Calu3 (cell line): Measurements from ENCODE around the gene SLC6A6. TPM values are rescaled to one million over a fixed set of nuclear protein-coding genes. Genes with fewer than 3 reads are reported as not detected.

ENCODE experiments used
- BruUV-seq: library from RNA; stranded (reverse); fragments of 400-500 nt; replicated peaks from 2 replicates; lab custom pipeline; 2021; lab: Mats Ljungman, UMichigan
- CTCF ChIA-PET: fragments of 300-600 bp; sonication (Branson Sonifier 250); formaldehyde crosslinking; loops from one replicate; lab custom pipeline; 2022; ENCODE audit warnings: antibody characterized with exemption; lab: Charles Lee
- DNase-seq: peaks from one replicate; pipeline ENCODE4 v3.0.0; 2022
- H3K27ac Mint-ChIP-seq: one replicate; pipeline ENCODE4 v1.8.0; 2022; ENCODE audit warnings: mixed read lengths; ENCODE audit not compliant: unreplicated experiment
- H3K27me3 Mint-ChIP-seq: one replicate; pipeline ENCODE4 v1.8.0; 2022; ENCODE audit warnings: mixed read lengths; ENCODE audit not compliant: unreplicated experiment
- H3K36me3 Mint-ChIP-seq: one replicate; pipeline ENCODE4 v1.8.0; 2022; ENCODE audit warnings: mild to moderate bottlenecking, moderate library complexity, mixed read lengths; ENCODE audit not compliant: insufficient read depth, unreplicated experiment
- H3K4me1 Mint-ChIP-seq: one replicate; pipeline ENCODE4 v1.8.0; 2022; ENCODE audit warnings: mild to moderate bottlenecking, low read depth, mixed read lengths; ENCODE audit not compliant: unreplicated experiment
- H3K4me3 Mint-ChIP-seq: one replicate; pipeline ENCODE4 v1.8.0; 2022; ENCODE audit warnings: mild to moderate bottlenecking, low read depth, moderate library complexity, mixed read lengths; ENCODE audit not compliant: unreplicated experiment
- H3K9me3 Mint-ChIP-seq: one replicate; pipeline ENCODE4 v1.8.0; 2022; ENCODE audit warnings: low read depth, mixed read lengths; ENCODE audit not compliant: unreplicated experiment
- CTCF ChIP-seq: fragments of 200-600 bp; IDR thresholded peaks from one replicate; pipeline ENCODE4 v1.8.0; 2022; ENCODE audit warnings: antibody characterized with exemption; ENCODE audit not compliant: unreplicated experiment
- intact Hi-C: fragments of 100-400 bp; cut with micrococcal nuclease; formaldehyde crosslinking; loops from one replicate; pipeline ENCODE4 v1.10.0; 2022; ENCODE audit not compliant: unreplicated experiment
- total RNA-seq: library from RNA; stranded (reverse); gene quantifications from 2 replicates; pipeline ENCODE4 v1.2.3, GENCODE V29; 2022

The SLC6A6 gene
- total RNA-seq, 1 experiment from 2014 or later, result 46.3 TPM

- Mint-ChIP-seq H3K4me1 (peaks cover 14% of the 10 kb centered on the region), H3K27me3 (no peaks in the 10 kb centered on the region), H3K4me3 (no peak overlapping the region), H3K36me3 (peaks cover 45% of the 10 kb centered on the region), H3K9me3 (no peaks in the 10 kb centered on the region), H3K27ac (no peak overlapping the region)
- intact Hi-C loops, result no loop called here
- BruUV-seq, result no TSS peak
- no peak for TF ChIP-seq CTCF
- CTCF ChIA-PET, result interaction anchor here (1.3 kb wide), 1 partner anchor 41 kb away, joined by 3 read pairs; no protein-coding TSS in a partner anchor
- DNase-seq, result no peak
These were observed 62.1 kb downstream of the SLC6A6 start for GRCh38 chr3:14464521-14464920.

GRCh38 chr3:14465425-14465824 lies 63.0 kb downstream of the SLC6A6 start:
- Mint-ChIP-seq H3K27ac (no peak overlapping the region), H3K4me1 (peaks cover 6% of the 10 kb centered on the region), H3K4me3 (no peak overlapping the region), H3K27me3 (no peaks in the 10 kb centered on the region), H3K9me3 (no peaks in the 10 kb centered on the region), H3K36me3 (peaks cover 42% of the 10 kb centered on the region)
- no peak for TF ChIP-seq CTCF
- no TSS peak for BruUV-seq
- CTCF ChIA-PET, result interaction anchor here (0.7 kb wide), 1 partner anchor 13 kb away, joined by 5 read pairs; no protein-coding TSS in a partner anchor
- DNase-seq, result no peak
- intact Hi-C loops, result no loop called here

GRCh38 chr3:14466179-14466903 lies 63.9 kb downstream of the SLC6A6 start:
- no peaks in the 10 kb centered on the region for H3K4me1 Mint-ChIP-seq
- DNase-seq, result no peak
- TF ChIP-seq CTCF, result no peak
- intact Hi-C loops, result no loop called here
- CTCF ChIA-PET, result interaction anchor here (0.7 to 2.9 kb wide), 2 partner anchors 14 to 262 kb away, joined by 5 to 11 read pairs; no protein-coding TSS in a partner anchor
- no peak overlapping the region for H3K27ac Mint-ChIP-seq
- H3K27me3 Mint-ChIP-seq, result no peaks in the 10 kb centered on the region
- H3K36me3 Mint-ChIP-seq, result peaks cover 41% of the 10 kb centered on the region
- no peaks in the 10 kb centered on the region for H3K9me3 Mint-ChIP-seq
- H3K4me3 Mint-ChIP-seq, result no peak overlapping the region
- no TSS peak for BruUV-seq

- no peak overlapping the region for H3K27ac Mint-ChIP-seq
- peak; percentile 88 for TF ChIP-seq CTCF
- CTCF ChIA-PET, result interaction anchor here (0.6 to 2.9 kb wide), 5 partner anchors 9 to 1490 kb away, joined by 3 to 11 read pairs (median 3); no protein-coding TSS in a partner anchor
- no peaks in the 10 kb centered on the region for H3K27me3 Mint-ChIP-seq
- BruUV-seq, result no TSS peak
- H3K9me3 Mint-ChIP-seq, result no peaks in the 10 kb centered on the region
- H3K36me3 Mint-ChIP-seq, result peaks cover 35% of the 10 kb centered on the region
- intact Hi-C loops, result loop anchor here (1.0 kb wide), 2 partner anchors 207 to 265 kb away; no protein-coding TSS in a partner anchor
- H3K4me1 Mint-ChIP-seq, result peaks cover 9% of the 10 kb centered on the region
- no peak overlapping the region for H3K4me3 Mint-ChIP-seq
- DNase-seq, result peak; percentile 50
These were observed 65.6 kb downstream of the SLC6A6 start for GRCh38 chr3:14467814-14468620.
